Activated CD4-positive, alpha-beta memory T cell treated with anti-CD3 and anti-CD28 coated beads, Interleukin-2, amount 10 ng/mL, durations not matched to agents 7 days and 5 days (primary cell): ENCODE results near the gene STXBP4. TPM values are rescaled to one million over a fixed set of nuclear protein-coding genes. Genes with fewer than 3 reads are reported as not detected.

Experiments
- CTCF ChIA-PET: fragments of 350-600 bp; sonication (Branson Sonifier 250); formaldehyde crosslinking; loops from one replicate; lab custom pipeline; 2021; ENCODE audit warnings: antibody characterized with exemption, inconsistent platforms; lab: Charles Lee
- POLR2A ChIA-PET: fragments of 350-600 bp; sonication (Branson Sonifier 250); formaldehyde crosslinking; loops from one replicate; lab custom pipeline; 2021; ENCODE audit warnings: antibody characterized with exemption; lab: Charles Lee
- DNase-seq: peaks from one replicate; pipeline ENCODE4 v3.0.0-alpha.2; 2020
- H3K27ac Mint-ChIP-seq: one replicate; pipeline ENCODE4 v1.8.0; 2021; ENCODE audit warnings: mild to moderate bottlenecking, mixed read lengths
- H3K27me3 Mint-ChIP-seq: one replicate; pipeline ENCODE4 v1.8.0; 2021; ENCODE audit warnings: mixed read lengths
- H3K36me3 Mint-ChIP-seq: one replicate; pipeline ENCODE4 v1.8.0; 2021; ENCODE audit warnings: low read depth, mixed read lengths
- H3K4me1 Mint-ChIP-seq: one replicate; pipeline ENCODE4 v1.8.0; 2021; ENCODE audit warnings: mixed read lengths
- H3K4me3 Mint-ChIP-seq: one replicate; pipeline ENCODE4 v1.8.0; 2021; ENCODE audit warnings: mild to moderate bottlenecking, mixed read lengths
- H3K9me3 Mint-ChIP-seq: one replicate; pipeline ENCODE4 v1.8.0; 2021; ENCODE audit warnings: mixed read lengths
- total RNA-seq, 2 experiments: library from RNA; stranded (reverse); gene quantifications; one replicate each; pipeline ENCODE4 v1.2.3, GENCODE V29; 2021

STXBP4 gene, protein sequence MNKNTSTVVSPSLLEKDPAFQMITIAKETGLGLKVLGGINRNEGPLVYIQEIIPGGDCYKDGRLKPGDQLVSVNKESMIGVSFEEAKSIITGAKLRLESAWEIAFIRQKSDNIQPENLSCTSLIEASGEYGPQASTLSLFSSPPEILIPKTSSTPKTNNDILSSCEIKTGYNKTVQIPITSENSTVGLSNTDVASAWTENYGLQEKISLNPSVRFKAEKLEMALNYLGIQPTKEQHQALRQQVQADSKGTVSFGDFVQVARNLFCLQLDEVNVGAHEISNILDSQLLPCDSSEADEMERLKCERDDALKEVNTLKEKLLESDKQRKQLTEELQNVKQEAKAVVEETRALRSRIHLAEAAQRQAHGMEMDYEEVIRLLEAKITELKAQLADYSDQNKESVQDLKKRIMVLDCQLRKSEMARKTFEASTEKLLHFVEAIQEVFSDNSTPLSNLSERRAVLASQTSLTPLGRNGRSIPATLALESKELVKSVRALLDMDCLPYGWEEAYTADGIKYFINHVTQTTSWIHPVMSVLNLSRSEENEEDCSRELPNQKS
- 1 to 10 TPM; 4.7 to 6.6 TPM for total RNA-seq

DNA sequence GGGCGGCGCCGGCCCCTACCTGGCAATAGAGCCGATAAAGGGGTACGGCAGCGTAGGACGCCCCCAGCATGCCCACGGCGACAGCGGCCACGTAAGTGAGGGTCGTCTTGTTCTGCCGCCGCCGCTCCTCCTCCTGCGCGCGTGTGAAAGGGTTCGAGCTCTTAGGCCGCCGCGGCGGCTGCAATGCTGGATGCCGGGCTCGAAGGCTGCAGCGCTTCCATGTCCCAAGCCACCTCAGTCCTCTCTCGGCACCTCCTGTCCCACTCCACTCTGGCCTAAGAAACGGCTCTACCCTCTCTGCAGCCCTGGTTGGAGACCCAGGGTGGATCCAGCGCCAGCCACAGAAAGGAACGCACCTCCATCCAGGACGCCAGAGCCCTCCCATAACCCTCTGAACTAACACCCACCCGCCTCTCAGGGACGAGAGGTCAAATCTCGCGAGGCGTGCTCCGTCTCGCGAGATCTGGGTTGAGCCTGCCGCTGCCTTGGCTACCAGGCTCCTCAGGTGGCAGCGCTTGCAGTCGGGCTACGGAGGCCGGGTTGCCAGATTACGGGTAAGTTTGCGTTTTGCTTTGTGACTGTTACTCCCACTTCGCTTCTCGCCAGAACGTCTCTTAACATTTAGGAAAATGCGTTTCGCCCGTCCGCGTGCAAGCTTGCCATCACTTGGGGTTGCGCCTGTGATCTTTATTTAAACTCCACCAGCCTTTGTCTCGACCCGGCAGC lies at the start of gene STXBP4, which contains the start of gene COX11:
Gene STXBP4 (plus strand): TSS at position 504 of the 726 bp plus-strand sequence. CDS start 17,455 bp downstream, outside the sequence.
Gene COX11 (minus strand): TSS at position 393 of the 726 bp plus-strand sequence. CDS start 8 bp downstream, at position 385.
- peaks cover 28% of the 10 kb centered on the region for H3K4me1 Mint-ChIP-seq
- POLR2A ChIA-PET, result interaction anchor here (1.2 to 1.6 kb wide), 3 partner anchors 26 to 453 kb away, joined by 3 to 6 read pairs (median 5); partner anchors contain the start of gene MMD

DNA sequence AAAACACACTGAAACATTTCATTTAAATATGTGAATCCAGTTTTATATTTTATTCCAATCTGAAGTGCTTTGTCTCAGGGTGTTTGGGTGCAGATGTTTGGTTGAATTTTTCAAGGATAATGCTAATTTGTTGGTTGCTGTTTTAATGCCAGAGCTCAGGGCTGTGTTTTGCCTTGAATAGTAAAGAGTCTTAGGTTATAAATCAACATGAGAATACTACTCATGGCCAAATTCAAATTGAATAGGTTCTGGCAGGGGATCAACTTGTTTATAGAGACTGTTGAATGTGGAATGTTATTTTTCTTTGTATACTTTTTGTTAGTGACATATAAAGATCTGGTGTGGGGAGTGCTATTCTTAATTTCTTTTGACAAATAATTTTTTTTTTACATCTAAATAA lies 49.1 kb upstream of the STXBP4 start:
- no peaks in the 10 kb centered on the region for H3K4me1 Mint-ChIP-seq

More for the DNA sequence above, at the start of gene STXBP4, which contains the start of gene COX11:
- no peak within 1 kb of the TSS for H3K27ac Mint-ChIP-seq
- no peak within 1 kb of the TSS for H3K4me3 Mint-ChIP-seq
- DNase-seq, result peak; percentile 96
- H3K27me3 Mint-ChIP-seq, result no peaks in the 10 kb centered on the region
- peaks cover 12% of the 10 kb centered on the region for H3K36me3 Mint-ChIP-seq
- H3K9me3 Mint-ChIP-seq, result no peaks in the 10 kb centered on the region
- CTCF ChIA-PET, result interaction anchor here (0.6 to 1.2 kb wide), 2 partner anchors 12 to 122 kb away, joined by 3 to 6 read pairs; no protein-coding TSS in a partner anchor

DNA sequence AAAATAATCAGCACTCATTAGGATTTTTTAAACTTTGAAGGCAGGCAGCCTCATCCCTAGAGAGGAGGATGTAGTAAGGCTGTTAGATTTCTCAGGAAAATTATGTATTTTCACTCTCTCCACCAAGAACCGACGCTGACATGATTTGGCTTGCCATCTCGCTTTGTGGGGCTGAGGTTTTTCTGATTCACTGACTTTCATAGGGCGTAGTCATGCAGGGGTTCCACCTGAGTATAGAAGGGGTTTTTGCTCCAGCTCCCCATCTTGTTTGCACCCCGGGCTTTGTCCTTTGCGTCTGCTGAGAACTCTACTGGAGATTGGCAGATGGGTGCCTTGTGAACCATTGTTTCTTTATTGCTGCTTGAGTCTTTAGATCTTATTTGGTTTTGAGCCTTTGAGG lies 47.7 kb upstream of the STXBP4 start:
- Mint-ChIP-seq H3K4me1 (no peaks in the 10 kb centered on the region), H3K9me3 (peaks cover 9% of the 10 kb centered on the region), H3K27ac (no peak overlapping the region), H3K27me3 (no peaks in the 10 kb centered on the region), H3K36me3 (no peaks in the 10 kb centered on the region), H3K4me3 (no peak overlapping the region)
- ChIA-PET CTCF (no interaction called here), POLR2A (no interaction called here)
- no peak for DNase-seq

More for the DNA sequence above, 49.1 kb upstream of the STXBP4 start:
- H3K36me3 Mint-ChIP-seq, result no peaks in the 10 kb centered on the region
- H3K27me3 Mint-ChIP-seq, result no peaks in the 10 kb centered on the region
- ChIA-PET POLR2A (no interaction called here), CTCF (no interaction called here)
- DNase-seq, result no peak
- no peak overlapping the region for H3K27ac Mint-ChIP-seq
- H3K4me3 Mint-ChIP-seq, result no peak overlapping the region
- H3K9me3 Mint-ChIP-seq, result peaks cover 9% of the 10 kb centered on the region

DNA sequence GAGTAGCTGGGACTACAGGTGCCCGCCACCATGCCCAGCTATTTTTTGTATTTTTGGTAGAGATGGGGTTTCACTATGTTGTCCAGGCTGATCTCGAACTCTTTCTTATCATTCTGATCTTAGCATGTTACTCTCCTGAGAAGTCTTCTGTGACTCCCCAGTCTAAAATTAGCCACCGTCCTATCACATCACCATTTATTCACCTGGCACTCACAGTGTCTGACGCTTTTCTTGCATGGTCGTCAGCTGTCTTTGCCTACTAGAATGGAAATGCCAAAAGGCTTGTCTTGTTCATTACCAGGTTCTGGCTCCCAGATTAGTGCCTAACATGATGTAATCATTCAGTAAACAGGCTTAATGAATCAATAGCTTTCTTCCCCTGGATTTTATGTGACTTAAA lies 44.2 kb upstream of the STXBP4 start:
- CTCF ChIA-PET, result no interaction called here
- POLR2A ChIA-PET, result no interaction called here
- H3K4me3 Mint-ChIP-seq, result no peak overlapping the region

DNA sequence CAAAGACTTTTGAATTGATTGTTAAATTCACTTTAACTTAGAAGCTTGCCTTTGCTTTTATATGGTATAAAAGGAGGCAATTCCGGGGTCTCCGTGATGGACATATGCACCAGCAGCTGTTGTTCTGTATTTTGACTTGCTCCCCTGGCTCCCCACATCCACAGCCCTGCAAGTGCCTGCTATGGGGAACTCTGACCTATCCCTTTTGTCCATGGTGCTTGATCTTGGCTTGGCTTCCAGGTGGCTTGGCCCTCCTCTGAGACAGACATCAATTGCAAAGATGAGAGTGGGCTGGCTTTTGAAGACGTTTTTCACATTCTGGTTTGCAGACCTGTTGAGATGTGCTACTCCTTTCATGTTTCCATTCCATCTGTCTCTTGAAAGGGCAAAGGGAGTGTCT lies 41.0 kb upstream of the STXBP4 start:
- no peaks in the 10 kb centered on the region for H3K4me1 Mint-ChIP-seq
- no peak overlapping the region for H3K4me3 Mint-ChIP-seq
- ChIA-PET POLR2A (no interaction called here), CTCF (interaction anchor here (1.1 kb wide), 1 partner anchor 15 kb away, joined by 3 read pairs; no protein-coding TSS in a partner anchor)
- no peak for DNase-seq
- H3K27ac Mint-ChIP-seq, result no peak overlapping the region
- peaks cover 10% of the 10 kb centered on the region for H3K27me3 Mint-ChIP-seq
- no peaks in the 10 kb centered on the region for H3K9me3 Mint-ChIP-seq
- H3K36me3 Mint-ChIP-seq, result no peaks in the 10 kb centered on the region

More for the DNA sequence above, 44.2 kb upstream of the STXBP4 start:
- H3K27me3 Mint-ChIP-seq, result peaks cover 10% of the 10 kb centered on the region
- no peak overlapping the region for H3K27ac Mint-ChIP-seq
- H3K9me3 Mint-ChIP-seq, result no peaks in the 10 kb centered on the region
- DNase-seq, result no peak
- no peaks in the 10 kb centered on the region for H3K4me1 Mint-ChIP-seq
- no peaks in the 10 kb centered on the region for H3K36me3 Mint-ChIP-seq

DNA sequence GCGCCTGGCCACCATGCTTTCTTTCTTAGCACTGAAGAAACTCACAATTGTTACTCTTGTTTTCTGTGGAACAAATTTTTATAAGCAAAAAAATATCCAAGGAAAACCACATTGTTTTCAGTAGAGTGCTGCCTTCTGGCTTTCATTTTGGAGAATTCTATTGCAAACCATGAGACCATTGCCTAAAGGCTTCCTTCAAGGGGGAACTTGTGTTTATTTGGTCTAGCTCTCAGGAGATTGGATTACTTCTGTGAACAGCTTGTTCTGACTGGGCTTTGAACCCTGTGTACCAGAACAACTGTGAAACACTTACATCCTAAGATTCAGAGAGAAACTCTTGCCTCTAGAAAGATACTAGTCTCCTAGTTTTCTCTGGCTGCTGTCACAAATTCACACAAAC lies 35.9 kb upstream of the STXBP4 start:
- no peaks in the 10 kb centered on the region for H3K9me3 Mint-ChIP-seq
- CTCF ChIA-PET, result no interaction called here
- POLR2A ChIA-PET, result no interaction called here

DNA sequence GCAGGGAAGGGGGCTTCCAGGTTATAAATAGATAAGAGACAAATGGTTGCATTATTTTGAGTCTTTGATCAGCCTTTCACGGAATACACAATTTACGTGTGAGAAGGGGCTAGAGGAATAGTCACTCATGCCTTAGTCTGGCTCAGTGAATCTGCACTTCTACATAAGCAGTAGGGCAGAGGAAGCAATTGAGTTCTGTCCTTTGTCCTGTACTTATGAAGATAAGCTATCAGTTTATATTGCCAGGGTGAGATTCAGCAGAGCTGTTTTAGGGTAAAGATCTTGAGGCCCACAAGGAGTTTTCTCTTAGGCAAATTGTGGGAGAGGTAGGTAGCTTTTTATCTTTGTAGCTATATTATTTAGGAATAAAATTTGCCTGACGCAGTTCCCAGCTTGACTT lies 34.6 kb upstream of the STXBP4 start:
- H3K27ac Mint-ChIP-seq, result no peak overlapping the region
- H3K4me1 Mint-ChIP-seq, result no peaks in the 10 kb centered on the region
- ChIA-PET POLR2A (no interaction called here), CTCF (no interaction called here)
- no peak overlapping the region for H3K4me3 Mint-ChIP-seq
- H3K9me3 Mint-ChIP-seq, result no peaks in the 10 kb centered on the region
- no peak for DNase-seq
- no peaks in the 10 kb centered on the region for H3K36me3 Mint-ChIP-seq
- peaks cover under 1% of the 10 kb centered on the region for H3K27me3 Mint-ChIP-seq

More for the DNA sequence above, 35.9 kb upstream of the STXBP4 start:
- no peak for DNase-seq
- Mint-ChIP-seq H3K36me3 (no peaks in the 10 kb centered on the region), H3K4me1 (no peaks in the 10 kb centered on the region), H3K4me3 (no peak overlapping the region), H3K27me3 (peaks cover 5% of the 10 kb centered on the region), H3K27ac (no peak overlapping the region)

DNA sequence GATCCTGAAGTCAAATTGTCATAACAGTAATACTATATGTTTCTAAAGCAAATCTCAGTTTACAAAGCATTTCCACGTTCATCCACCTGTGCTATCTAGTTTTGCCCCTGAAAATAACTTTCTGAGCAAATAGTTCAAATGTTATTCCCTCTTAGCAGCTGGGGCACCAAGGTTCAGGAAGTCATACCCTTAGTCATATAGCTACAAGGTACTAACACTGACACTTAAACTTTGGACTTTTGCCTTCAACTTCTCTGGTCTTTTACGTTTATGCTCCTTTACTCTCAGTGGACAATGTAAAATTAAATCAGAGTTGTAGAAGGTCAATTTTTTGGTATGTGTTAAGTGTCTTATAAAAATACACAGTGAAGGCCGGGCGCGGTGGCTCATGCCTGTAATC lies 33.1 kb upstream of the STXBP4 start:
- H3K27me3 Mint-ChIP-seq, result no peaks in the 10 kb centered on the region
- H3K9me3 Mint-ChIP-seq, result no peaks in the 10 kb centered on the region

DNA sequence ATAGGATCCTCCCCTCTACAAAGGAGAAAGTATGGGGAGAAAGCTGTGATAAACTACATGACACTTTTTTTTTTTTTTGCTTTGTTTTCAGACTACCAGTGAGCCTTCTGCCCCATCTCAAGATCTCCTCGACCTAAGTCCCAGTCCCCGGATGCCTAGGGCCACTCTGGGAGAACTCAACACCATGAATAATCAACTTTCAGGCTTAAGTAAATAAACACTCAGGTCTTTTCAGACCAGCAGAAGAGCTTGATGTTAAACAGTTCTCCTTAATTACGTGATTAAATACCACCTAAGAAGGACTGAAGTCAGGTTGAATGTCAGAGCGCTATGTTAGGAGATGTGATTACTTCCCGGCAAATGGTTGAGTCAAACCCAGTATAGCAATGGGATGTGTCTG lies 31.5 kb upstream of the STXBP4 start:
- H3K36me3 Mint-ChIP-seq, result no peaks in the 10 kb centered on the region
- H3K27me3 Mint-ChIP-seq, result no peaks in the 10 kb centered on the region
- no peak for DNase-seq
- POLR2A ChIA-PET, result no interaction called here
- CTCF ChIA-PET, result no interaction called here
- H3K27ac Mint-ChIP-seq, result no peak overlapping the region
- H3K9me3 Mint-ChIP-seq, result no peaks in the 10 kb centered on the region
- H3K4me3 Mint-ChIP-seq, result no peak overlapping the region
- no peaks in the 10 kb centered on the region for H3K4me1 Mint-ChIP-seq

More for the DNA sequence above, 33.1 kb upstream of the STXBP4 start:
- POLR2A ChIA-PET, result no interaction called here
- no peak for DNase-seq
- CTCF ChIA-PET, result no interaction called here
- no peaks in the 10 kb centered on the region for H3K4me1 Mint-ChIP-seq
- no peak overlapping the region for H3K27ac Mint-ChIP-seq
- no peak overlapping the region for H3K4me3 Mint-ChIP-seq
- H3K36me3 Mint-ChIP-seq, result no peaks in the 10 kb centered on the region

DNA sequence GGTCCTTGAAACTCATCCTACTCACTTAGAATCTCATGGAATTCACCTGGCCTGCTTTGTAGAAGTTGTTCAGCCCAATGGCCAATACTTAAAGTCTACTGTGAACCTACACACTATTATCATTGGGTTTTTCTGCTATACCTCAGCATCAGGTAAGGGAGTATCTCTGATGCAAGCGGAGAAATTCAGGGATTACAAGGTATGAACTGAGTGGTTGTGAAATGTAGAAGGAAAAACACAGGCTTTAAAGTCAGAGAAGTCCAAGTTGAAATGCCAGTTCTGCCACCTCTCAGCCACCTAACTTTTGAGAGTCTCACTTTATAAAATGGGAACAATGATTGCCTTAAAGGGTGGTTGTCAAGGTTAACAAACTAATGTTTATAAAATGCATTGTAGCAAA lies 31.1 kb upstream of the STXBP4 start:
- Mint-ChIP-seq H3K4me1 (no peaks in the 10 kb centered on the region), H3K27ac (no peak overlapping the region), H3K4me3 (no peak overlapping the region), H3K36me3 (no peaks in the 10 kb centered on the region), H3K27me3 (no peaks in the 10 kb centered on the region), H3K9me3 (no peaks in the 10 kb centered on the region)
- DNase-seq, result no peak
- CTCF ChIA-PET, result no interaction called here
- POLR2A ChIA-PET, result no interaction called here

DNA sequence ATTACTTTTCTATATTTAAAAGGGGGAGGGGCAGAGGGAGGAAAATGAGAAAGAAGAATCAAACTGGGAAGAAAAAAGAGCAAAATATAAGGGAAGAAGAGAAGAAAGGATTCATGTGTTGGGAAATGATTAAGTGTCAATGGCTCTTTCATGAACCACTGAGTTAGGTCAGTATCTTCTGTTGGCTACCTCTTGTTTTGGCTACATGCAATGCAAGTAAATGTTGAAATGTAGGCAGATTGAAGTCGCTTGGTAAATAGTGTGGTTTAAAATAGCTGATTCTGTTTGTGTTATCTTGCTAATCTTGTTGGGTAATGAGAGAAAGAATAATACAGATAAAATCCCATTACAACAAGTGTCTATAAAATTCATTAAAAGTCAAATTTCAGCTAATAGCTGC lies 27.3 kb upstream of the STXBP4 start:
- no peak for DNase-seq
- ChIA-PET CTCF (no interaction called here), POLR2A (no interaction called here)
- H3K4me1 Mint-ChIP-seq, result no peaks in the 10 kb centered on the region
- no peaks in the 10 kb centered on the region for H3K9me3 Mint-ChIP-seq
- no peak overlapping the region for H3K27ac Mint-ChIP-seq
- H3K4me3 Mint-ChIP-seq, result no peak overlapping the region
- no peaks in the 10 kb centered on the region for H3K27me3 Mint-ChIP-seq
- H3K36me3 Mint-ChIP-seq, result no peaks in the 10 kb centered on the region

DNA sequence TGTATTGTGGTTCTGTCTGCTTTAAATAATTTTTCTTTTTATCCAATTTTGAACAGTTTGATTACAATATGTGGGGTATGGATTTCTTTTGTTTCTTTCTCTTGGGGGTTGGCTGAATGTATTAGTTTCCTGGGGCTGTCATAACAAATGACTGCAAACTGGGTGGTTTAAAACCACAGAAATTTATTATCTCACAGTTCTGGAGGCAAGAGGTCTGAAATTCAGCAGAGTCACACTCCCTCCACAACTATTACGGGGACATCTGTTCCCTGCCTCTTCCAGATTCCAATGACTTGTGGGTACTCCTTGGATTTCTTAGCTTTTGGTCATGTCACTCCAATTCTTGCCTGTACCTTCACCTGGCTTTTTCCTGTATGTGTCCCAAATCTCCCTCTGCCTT lies 23.8 kb upstream of the STXBP4 start:
- Mint-ChIP-seq H3K4me3 (no peak overlapping the region), H3K27me3 (peaks cover 4% of the 10 kb centered on the region)

DNA sequence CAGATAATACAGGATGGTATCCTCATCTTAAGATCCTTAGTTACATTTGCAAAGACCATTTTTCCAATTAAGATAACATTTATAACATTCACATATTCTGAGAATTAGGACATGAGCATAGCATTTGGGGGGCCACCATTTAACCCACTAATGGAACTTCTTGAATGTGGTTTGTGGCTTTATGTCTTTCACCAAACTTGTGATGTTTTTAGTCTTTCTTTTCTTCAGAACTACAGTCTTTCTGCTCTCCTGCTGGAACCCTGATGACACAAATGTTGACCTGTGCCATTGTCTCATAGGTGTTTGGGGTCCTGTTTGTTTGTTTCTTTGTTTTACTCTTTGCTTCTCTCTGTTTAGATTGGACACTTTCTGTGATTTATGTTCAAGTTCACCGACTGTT lies 23.3 kb upstream of the STXBP4 start:
- ChIA-PET CTCF (no interaction called here), POLR2A (no interaction called here)
- Mint-ChIP-seq H3K27me3 (peaks cover 4% of the 10 kb centered on the region), H3K4me3 (no peak overlapping the region), H3K36me3 (no peaks in the 10 kb centered on the region), H3K27ac (no peak overlapping the region), H3K9me3 (no peaks in the 10 kb centered on the region), H3K4me1 (peaks cover 4% of the 10 kb centered on the region)
- DNase-seq, result no peak

More for the DNA sequence above, 23.8 kb upstream of the STXBP4 start:
- Mint-ChIP-seq H3K27ac (no peak overlapping the region), H3K4me1 (peaks cover 4% of the 10 kb centered on the region), H3K9me3 (no peaks in the 10 kb centered on the region), H3K36me3 (no peaks in the 10 kb centered on the region)
- no peak for DNase-seq
- POLR2A ChIA-PET, result no interaction called here
- CTCF ChIA-PET, result no interaction called here
